Ascending aorta (tissue), 2 donors: Measurements from ENCODE around the gene RNASE7. TPM values are rescaled to one million over a fixed set of nuclear protein-coding genes. Genes with fewer than 3 reads are reported as not detected.

Source experiments
- DNase-seq, 2 donors: peaks; one replicate each; pipeline ENCODE4 v3.0.0-alpha.2; 2019; ENCODE audit warnings: low spot score in 2 of 2
- H3K27ac ChIP-seq, 2 donors: fragments of 200-600 bp; sonication (generic); one replicate each; pipeline ENCODE4 v1.5.1; 2016 to 2017; ENCODE audit warnings: mild to moderate bottlenecking in 1 of 2
- H3K27me3 ChIP-seq: fragments of 200-600 bp; sonication (generic); one replicate; pipeline ENCODE4 v1.5.1; 2017
- H3K36me3 ChIP-seq, 2 donors: fragments of 200-600 bp; sonication (generic); one replicate each; pipeline ENCODE4 v1.5.1; 2016
- H3K4me1 ChIP-seq, 2 donors: fragments of 200-600 bp; sonication (generic); one replicate each; pipeline ENCODE4 v1.5.1; 2016 to 2017; ENCODE audit warnings: mild to moderate bottlenecking in 1 of 2
- H3K4me3 ChIP-seq, 2 donors: fragments of 200-600 bp; sonication (generic); one replicate each; pipeline ENCODE4 v1.5.1; 2016 to 2017; ENCODE audit warnings: mild to moderate bottlenecking in 1 of 2
- H3K9me3 ChIP-seq, 2 donors: fragments of 200-600 bp; sonication (generic); one replicate each; pipeline ENCODE4 v1.5.1; 2016
- intact Hi-C: fragments of 100-400 bp; cut with DNase I; formaldehyde crosslinking; loops from one replicate; pipeline ENCODE4 v1.15.1; 2023
- total RNA-seq: library from RNA; depleted of rRNA; stranded (reverse); fragments of >200 nt; gene quantifications from one replicate; pipeline ENCODE4 v1.1.0, GENCODE V29; 2016
- TF ChIP-seq, protein P1 (sequence below), 3 experiments: fragments of 200-600 bp in 2 of 3; fragments of 450-650 bp in 1 of 3; sonication (generic) in 2 of 3; IDR thresholded peaks; one replicate each; pipeline ENCODE4 v1.5.1; 2016 to 2019; ENCODE audit warnings: antibody characterized with exemption in 3 of 3, mild to moderate bottlenecking in 1 of 3, moderate library complexity in 1 of 3

Gene RNASE7
- total RNA-seq, 1 donor from 2014 or later: not detected

DNA sequence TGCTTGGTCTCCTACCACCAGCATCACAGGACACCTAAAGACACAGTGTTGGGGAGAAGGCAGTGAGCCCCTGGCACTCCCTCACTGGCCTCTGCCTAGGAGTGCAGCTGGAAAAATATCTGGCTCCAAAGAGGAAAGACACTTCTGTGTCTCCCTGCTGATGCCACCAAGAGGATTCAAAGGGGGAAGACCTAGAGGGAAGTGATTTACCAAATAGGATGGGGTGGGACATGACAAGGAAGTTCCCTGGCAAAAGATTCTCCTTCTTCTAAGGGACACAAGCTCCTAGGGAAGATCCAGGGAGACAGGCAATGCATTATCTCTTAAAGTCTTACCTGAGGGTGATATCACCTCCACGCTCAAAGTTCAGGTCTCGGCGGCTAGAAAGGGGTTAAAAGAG lies 23.4 kb upstream of the RNASE7 start:
- H3K36me3 ChIP-seq: peaks cover 36 to 48% of the 10 kb centered on the region in 2 donors
- H3K4me1 ChIP-seq: peaks cover 0 to 4% of the 10 kb centered on the region in 2 donors
- DNase-seq: no peak
- no peaks in the 10 kb centered on the region for H3K27me3 ChIP-seq
- no peak overlapping the region for H3K27ac ChIP-seq
- intact Hi-C loops: no loop called here
- TF ChIP-seq, protein P1, sequence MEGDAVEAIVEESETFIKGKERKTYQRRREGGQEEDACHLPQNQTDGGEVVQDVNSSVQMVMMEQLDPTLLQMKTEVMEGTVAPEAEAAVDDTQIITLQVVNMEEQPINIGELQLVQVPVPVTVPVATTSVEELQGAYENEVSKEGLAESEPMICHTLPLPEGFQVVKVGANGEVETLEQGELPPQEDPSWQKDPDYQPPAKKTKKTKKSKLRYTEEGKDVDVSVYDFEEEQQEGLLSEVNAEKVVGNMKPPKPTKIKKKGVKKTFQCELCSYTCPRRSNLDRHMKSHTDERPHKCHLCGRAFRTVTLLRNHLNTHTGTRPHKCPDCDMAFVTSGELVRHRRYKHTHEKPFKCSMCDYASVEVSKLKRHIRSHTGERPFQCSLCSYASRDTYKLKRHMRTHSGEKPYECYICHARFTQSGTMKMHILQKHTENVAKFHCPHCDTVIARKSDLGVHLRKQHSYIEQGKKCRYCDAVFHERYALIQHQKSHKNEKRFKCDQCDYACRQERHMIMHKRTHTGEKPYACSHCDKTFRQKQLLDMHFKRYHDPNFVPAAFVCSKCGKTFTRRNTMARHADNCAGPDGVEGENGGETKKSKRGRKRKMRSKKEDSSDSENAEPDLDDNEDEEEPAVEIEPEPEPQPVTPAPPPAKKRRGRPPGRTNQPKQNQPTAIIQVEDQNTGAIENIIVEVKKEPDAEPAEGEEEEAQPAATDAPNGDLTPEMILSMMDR (IDR thresholded peaks at IDR 0.05): no peak
- H3K4me3 ChIP-seq: no peak overlapping the region
- H3K9me3 ChIP-seq: no peaks in the 10 kb centered on the region

DNA sequence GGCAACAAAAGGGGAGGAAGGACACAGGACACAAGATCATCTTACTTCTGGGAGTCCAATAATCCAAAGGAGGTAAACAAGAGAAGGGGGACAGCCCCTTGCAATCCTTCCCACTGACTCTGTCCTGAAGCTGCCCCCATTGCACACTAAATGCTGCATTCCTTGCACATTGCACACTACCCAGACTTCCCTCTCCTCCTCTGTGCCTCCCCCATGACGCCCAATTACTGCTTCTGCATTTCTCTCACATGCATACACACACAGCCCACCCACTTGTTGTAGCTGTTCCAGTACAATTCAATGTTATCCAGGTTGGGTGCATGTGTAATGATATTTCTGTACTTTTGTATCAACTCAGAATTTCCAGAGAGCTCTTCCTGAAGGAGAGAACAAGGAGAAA lies 22.8 kb upstream of the RNASE7 start:
- Histone ChIP-seq H3K27me3 (no peaks in the 10 kb centered on the region), H3K27ac (no peak overlapping the region), H3K9me3 (no peaks in the 10 kb centered on the region), H3K4me1 (peaks cover 5 to 6% of the 10 kb centered on the region in 2 donors), H3K4me3 (no peak overlapping the region), H3K36me3 (peaks cover 36 to 48% of the 10 kb centered on the region in 2 donors)
- no peak for DNase-seq
- TF ChIP-seq, protein P1 (IDR thresholded peaks at IDR 0.05): no peak
- intact Hi-C loops: no loop called here

DNA sequence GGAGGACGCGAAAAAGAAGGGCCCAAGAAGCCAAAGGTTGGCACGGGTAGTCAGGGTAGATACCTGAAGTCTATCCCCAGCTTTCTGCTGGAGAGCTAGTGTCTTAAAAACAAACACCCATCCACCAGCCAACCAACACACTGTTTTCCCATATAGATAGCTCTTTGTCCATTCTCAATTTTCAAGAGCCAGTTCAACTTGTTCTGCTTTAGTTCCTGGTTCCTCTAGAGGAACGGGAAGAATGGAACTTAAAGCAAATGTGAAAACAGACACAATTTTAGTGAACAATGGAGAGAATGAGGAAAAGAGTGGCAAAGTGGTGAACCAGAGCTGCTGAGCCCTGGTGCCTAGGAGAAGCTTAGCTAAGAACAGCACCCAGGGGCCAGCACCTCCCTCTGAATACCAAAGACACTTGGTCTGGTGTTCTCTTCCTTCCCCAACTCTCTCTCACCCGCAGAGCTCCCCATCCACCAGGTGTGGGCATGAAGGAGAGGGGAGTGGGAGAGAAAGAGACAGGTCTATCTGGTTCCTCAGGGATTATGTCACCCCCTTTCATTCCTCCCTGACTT lies 21.1 kb upstream of the RNASE7 start:
- intact Hi-C loops: no loop called here
- Histone ChIP-seq H3K27ac (no peak overlapping the region), H3K36me3 (peaks cover 36 to 48% of the 10 kb centered on the region in 2 donors), H3K4me3 (no peak overlapping the region), H3K9me3 (no peaks in the 10 kb centered on the region), H3K4me1 (peaks cover 6 to 9% of the 10 kb centered on the region in 2 donors), H3K27me3 (no peaks in the 10 kb centered on the region)
- TF ChIP-seq, protein P1 (IDR thresholded peaks at IDR 0.05): no peak
- DNase-seq: no peak

DNA sequence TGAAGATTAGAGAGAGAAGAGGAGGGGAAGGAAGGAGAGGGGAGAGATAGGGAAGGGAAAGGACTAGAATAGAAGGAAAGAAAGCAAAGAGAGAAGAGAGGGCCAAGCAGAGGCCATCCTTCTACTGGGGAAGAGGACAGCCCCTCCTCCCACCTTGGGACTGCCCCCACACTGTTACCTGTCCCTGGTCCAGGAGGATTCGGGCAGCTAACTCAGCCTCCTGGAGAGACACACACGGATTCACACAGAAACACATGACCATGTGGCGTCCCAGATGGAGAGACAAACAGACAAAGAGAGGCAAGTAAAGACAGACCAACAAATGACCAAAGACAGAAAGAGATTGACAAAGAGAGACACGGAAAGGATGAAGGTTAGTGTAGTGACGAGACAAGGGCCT lies 19.5 kb upstream of the RNASE7 start:
- H3K9me3 ChIP-seq: no peaks in the 10 kb centered on the region
- H3K27me3 ChIP-seq: no peaks in the 10 kb centered on the region
- peaks cover 6 to 20% of the 10 kb centered on the region in 2 donors for H3K4me1 ChIP-seq
- intact Hi-C loops: no loop called here
- H3K4me3 ChIP-seq: peak overlapping the region in 1 of 2 donors; percentile 67
- H3K27ac ChIP-seq: peak overlapping the region; percentile 84 to 88
- DNase-seq: no peak
- TF ChIP-seq, protein P1 (IDR thresholded peaks at IDR 0.05): no peak
- peaks cover 24 to 37% of the 10 kb centered on the region in 2 donors for H3K36me3 ChIP-seq

DNA sequence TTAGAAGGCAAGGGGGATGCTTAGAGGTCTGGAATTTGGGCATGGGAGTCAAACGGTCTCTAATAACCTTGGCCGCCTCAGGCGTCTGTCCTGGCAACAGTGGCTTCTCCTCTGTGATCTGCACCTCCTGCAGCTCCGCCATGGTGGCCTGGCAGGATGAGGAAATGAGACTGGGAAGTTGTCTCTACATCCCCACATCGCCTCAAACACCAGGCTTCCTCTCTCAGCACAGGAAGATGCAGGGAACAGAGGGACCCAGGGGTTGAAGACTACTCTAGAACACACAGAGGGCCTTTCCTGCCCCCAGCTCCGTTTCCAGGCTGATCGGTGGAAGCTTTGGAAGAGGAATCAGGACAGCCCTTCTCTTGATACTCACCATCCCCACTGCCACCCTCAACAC lies 19.0 kb upstream of the RNASE7 start:
- no peaks in the 10 kb centered on the region for H3K27me3 ChIP-seq
- H3K27ac ChIP-seq: peak overlapping the region; percentile 84 to 88
- no peak for DNase-seq
- H3K9me3 ChIP-seq: no peaks in the 10 kb centered on the region
- intact Hi-C loops: no loop called here
- peaks cover 19 to 33% of the 10 kb centered on the region in 2 donors for H3K36me3 ChIP-seq
- TF ChIP-seq, protein P1 (IDR thresholded peaks at IDR 0.05): no peak
- H3K4me3 ChIP-seq: peak overlapping the region; percentile 67 to 93
- H3K4me1 ChIP-seq: peaks cover 6 to 20% of the 10 kb centered on the region in 2 donors
